ENCODE measurements around the gene WDR74. TPM values are rescaled to one million over a fixed set of nuclear protein-coding genes. Genes with fewer than 3 reads are reported as not detected.

Gene WDR74
- total RNA-seq, 1 experiment from 2014 or later, result 222 TPM

- TF ChIP-seq EZH2 (IDR thresholded peaks at IDR 0.05; ENCODE audit: low read length, unreplicated experiment) (no peak), EZH2phosphoT487 (IDR thresholded peaks at IDR 0.05; ENCODE audit: borderline replicate concordance, low read length) (no peak), CTCF (conservative IDR thresholded peaks at IDR 0.05; ENCODE audit: low read depth, low read length) (no peak)
- ChIA-PET POLR2A (ENCODE audit: unreplicated experiment) (interaction anchor here (0.5 kb wide), 1 partner anchor 97 kb away, joined by 3 read pairs; no protein-coding TSS in a partner anchor), CTCF (interaction anchor here (0.6 kb wide), 1 partner anchor 82 kb away, joined by 3 read pairs; no protein-coding TSS in a partner anchor)
- intact Hi-C loops (cut with micrococcal nuclease), result no loop called here
- Histone ChIP-seq H3K4me1 (ENCODE audit: insufficient read depth, low read length) (no peaks in the 10 kb centered on the region), H3K36me3 (ENCODE audit: low read depth, low read length) (peaks cover 55% of the 10 kb centered on the region), H3K9ac (ENCODE audit: low read length) (no peak overlapping the region), H3K27me3 (ENCODE audit: low read length) (no peaks in the 10 kb centered on the region), H3K4me2 (ENCODE audit: low read length) (no peak overlapping the region), H3K9me3 (ENCODE audit: low read length) (no peaks in the 10 kb centered on the region), H2AFZ (ENCODE audit: low read length) (no peak overlapping the region), H3K9me2 (replicated peaks; ENCODE audit: low read length) (no peaks in the 10 kb centered on the region), H4K20me1 (ENCODE audit: low read length) (0 out of 2 replicates have a peak, but pooled peaks cover 9% of the 10 kb centered on the region), H3K79me2 (ENCODE audit: low read length) (peaks cover 8% of the 10 kb centered on the region), H3F3A (ENCODE audit: low read length, unreplicated experiment) (no peaks in the 10 kb centered on the region), H3K4me3 (ENCODE audit: low read length) (no peak overlapping the region), H3K27ac (ENCODE audit: low read length) (no peak overlapping the region)
- DNase-seq (no peak), ATAC-seq (no peak)
- BruUV-seq (replicated peaks), result no TSS peak
Measured at GRCh38 chr11:62823677-62824076, 15.7 kb downstream of the WDR74 start.

DNA sequence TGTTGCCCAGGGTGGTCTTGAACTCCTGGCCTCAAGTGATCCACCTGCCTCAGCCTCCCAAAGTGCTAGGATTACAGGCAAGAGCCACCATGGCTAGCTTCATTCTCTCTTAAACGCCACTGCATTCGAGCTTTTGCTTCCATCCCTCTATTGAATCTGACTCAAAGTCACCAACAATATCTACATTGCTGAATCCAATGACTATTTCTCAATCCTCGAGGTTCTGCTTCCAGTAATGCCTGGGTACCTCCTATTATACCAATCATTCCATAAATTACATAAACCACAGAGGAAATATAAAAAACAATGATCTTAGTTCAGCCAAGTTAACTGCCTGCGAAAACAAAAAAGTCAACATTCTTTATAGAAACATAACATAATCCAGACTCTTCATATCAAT is 22.3 kb downstream of the WDR74 start:
- Histone ChIP-seq H3K4me1 (ENCODE audit: insufficient read depth, low read length) (no peaks in the 10 kb centered on the region), H3K9me2 (replicated peaks; ENCODE audit: low read length) (no peaks in the 10 kb centered on the region), H4K20me1 (ENCODE audit: low read length) (no peaks in the 10 kb centered on the region), H3K9me3 (ENCODE audit: low read length) (no peaks in the 10 kb centered on the region), H3F3A (ENCODE audit: low read length, unreplicated experiment) (no peaks in the 10 kb centered on the region), H3K36me3 (ENCODE audit: low read depth, low read length) (peaks cover 7% of the 10 kb centered on the region), H3K79me2 (ENCODE audit: low read length) (no peaks in the 10 kb centered on the region), H3K4me2 (ENCODE audit: low read length) (no peak overlapping the region), H3K27ac (ENCODE audit: low read length) (no peak overlapping the region), H3K4me3 (ENCODE audit: low read length) (no peak overlapping the region), H3K27me3 (ENCODE audit: low read length) (no peaks in the 10 kb centered on the region), H2AFZ (ENCODE audit: low read length) (no peak overlapping the region), H3K9ac (ENCODE audit: low read length) (no peak overlapping the region)
- DNase-seq (no peak), ATAC-seq (no peak)
- POLR2A ChIA-PET (ENCODE audit: unreplicated experiment), result no interaction called here
- TF ChIP-seq CTCF (conservative IDR thresholded peaks at IDR 0.05; ENCODE audit: low read depth, low read length) (no peak), EZH2phosphoT487 (IDR thresholded peaks at IDR 0.05; ENCODE audit: borderline replicate concordance, low read length) (no peak), EZH2 (IDR thresholded peaks at IDR 0.05; ENCODE audit: low read length, unreplicated experiment) (no peak)
- CTCF ChIA-PET, result interaction anchor here (0.6 kb wide), 1 partner anchor 44 kb away, joined by 3 read pairs; no protein-coding TSS in a partner anchor
- no TSS peak for BruUV-seq (replicated peaks)
- intact Hi-C loops (cut with micrococcal nuclease), result no loop called here

GRCh38 chr11:62816557-62816956 is 22.8 kb downstream of the WDR74 start:
- no peak for ATAC-seq
- H3K4me2 ChIP-seq (ENCODE audit: low read length), result no peak overlapping the region
- H3K9ac ChIP-seq (ENCODE audit: low read length), result no peak overlapping the region
- no peaks in the 10 kb centered on the region for H3K4me1 ChIP-seq (ENCODE audit: insufficient read depth, low read length)
- peaks cover 5% of the 10 kb centered on the region; the same call in 1 of the 2 replicates for H3K36me3 ChIP-seq (ENCODE audit: low read depth, low read length)
- no peak overlapping the region for H3K4me3 ChIP-seq (ENCODE audit: low read length)
- intact Hi-C loops (cut with micrococcal nuclease), result no loop called here
- H2AFZ ChIP-seq (ENCODE audit: low read length), result no peak overlapping the region
- no peaks in the 10 kb centered on the region for H3K9me2 ChIP-seq (replicated peaks; ENCODE audit: low read length)
- no peaks in the 10 kb centered on the region for H3K9me3 ChIP-seq (ENCODE audit: low read length)
- H3K27me3 ChIP-seq (ENCODE audit: low read length), result no peaks in the 10 kb centered on the region
- no peak overlapping the region for H3K27ac ChIP-seq (ENCODE audit: low read length)
- no peaks in the 10 kb centered on the region for H3F3A ChIP-seq (ENCODE audit: low read length, unreplicated experiment)
- TF ChIP-seq EZH2 (IDR thresholded peaks at IDR 0.05; ENCODE audit: low read length, unreplicated experiment), result no peak
- no peak for TF ChIP-seq CTCF (conservative IDR thresholded peaks at IDR 0.05; ENCODE audit: low read depth, low read length)
- no peak for TF ChIP-seq EZH2phosphoT487 (IDR thresholded peaks at IDR 0.05; ENCODE audit: borderline replicate concordance, low read length)
- H3K79me2 ChIP-seq (ENCODE audit: low read length), result no peaks in the 10 kb centered on the region
- no peaks in the 10 kb centered on the region for H4K20me1 ChIP-seq (ENCODE audit: low read length)
- DNase-seq, result no peak
- ChIA-PET CTCF (interaction anchor here (0.6 kb wide), 1 partner anchor 45 kb away, joined by 3 read pairs; no protein-coding TSS in a partner anchor), POLR2A (ENCODE audit: unreplicated experiment) (no interaction called here)
- BruUV-seq (replicated peaks), result no TSS peak

Data from PC-3 (cell line).